DMS79 (cell line): ENCODE measurements around the gene TRIM36.

Experiments
- DNase-seq: peaks from one replicate; lab custom pipeline; 2025; lab: John Stamatoyannopoulos, UW

Gene TRIM36, protein sequence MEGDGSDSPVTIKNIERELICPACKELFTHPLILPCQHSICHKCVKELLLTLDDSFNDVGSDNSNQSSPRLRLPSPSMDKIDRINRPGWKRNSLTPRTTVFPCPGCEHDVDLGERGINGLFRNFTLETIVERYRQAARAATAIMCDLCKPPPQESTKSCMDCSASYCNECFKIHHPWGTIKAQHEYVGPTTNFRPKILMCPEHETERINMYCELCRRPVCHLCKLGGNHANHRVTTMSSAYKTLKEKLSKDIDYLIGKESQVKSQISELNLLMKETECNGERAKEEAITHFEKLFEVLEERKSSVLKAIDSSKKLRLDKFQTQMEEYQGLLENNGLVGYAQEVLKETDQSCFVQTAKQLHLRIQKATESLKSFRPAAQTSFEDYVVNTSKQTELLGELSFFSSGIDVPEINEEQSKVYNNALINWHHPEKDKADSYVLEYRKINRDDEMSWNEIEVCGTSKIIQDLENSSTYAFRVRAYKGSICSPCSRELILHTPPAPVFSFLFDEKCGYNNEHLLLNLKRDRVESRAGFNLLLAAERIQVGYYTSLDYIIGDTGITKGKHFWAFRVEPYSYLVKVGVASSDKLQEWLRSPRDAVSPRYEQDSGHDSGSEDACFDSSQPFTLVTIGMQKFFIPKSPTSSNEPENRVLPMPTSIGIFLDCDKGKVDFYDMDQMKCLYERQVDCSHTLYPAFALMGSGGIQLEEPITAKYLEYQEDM

DNA sequence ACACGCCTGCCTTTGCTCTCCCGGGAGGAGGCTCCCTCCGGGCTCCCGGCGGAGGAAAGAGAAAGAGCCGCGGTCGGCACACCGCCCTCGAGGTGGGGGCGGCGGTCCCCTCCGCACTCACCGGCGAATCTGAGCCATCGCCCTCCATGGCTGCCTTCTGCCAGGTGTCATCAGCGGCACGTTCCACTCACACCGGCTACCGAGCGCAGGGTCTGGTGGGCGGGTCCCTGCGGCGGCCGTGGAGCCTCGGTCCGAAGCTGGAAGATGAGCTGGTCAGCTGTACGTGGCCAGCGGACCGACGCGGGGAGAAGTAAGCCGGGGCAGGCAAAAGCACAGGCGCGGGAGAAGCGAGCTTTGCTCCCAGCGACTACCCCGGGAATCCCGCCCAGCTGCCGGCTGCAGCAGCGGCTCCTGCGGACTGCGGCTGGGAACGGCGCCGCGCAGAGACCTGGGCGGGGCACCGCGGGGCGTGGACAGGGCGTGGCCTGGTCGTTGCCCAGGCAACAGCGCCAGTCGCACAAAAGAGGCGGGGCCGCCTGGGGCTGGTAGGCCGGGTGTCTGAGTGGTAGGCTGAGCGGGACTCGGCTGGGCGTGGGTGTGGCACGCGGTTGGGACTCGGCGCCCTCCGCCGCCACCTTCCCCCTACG, at the start of gene TRIM36:
Gene TRIM36, minus strand, starts transcription at position 422 of the 647 bp plus-strand sequence. Its CDS starts 274 bp downstream, at position 148.
- peak; percentile 63 for DNase-seq

GRCh38 chr5:115214541-115214940, 44.8 kb upstream of the TRIM36 start:
- no peak for DNase-seq

DNA sequence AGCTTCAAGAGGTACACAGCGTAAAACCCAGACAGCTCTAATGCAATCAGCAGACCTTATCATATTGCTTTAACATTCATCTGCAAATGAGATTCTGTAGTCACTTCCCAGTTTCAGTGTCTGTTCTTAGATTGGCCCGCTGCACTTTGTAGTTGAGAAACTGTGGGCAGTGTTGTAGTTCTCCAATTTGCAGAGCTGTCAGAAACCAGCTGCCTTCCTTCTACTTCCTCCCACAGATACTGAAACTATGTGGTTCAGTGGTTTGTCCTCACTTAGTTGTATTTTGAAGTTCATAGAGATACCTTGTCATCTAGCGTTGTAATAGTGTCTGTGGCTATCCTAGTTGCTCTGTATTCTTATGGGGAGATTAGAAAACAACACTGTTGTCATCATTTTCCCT, 39.6 kb upstream of the TRIM36 start:
- DNase-seq = no peak

GRCh38 chr5:115202952-115203351, 33.2 kb upstream of the TRIM36 start:
- DNase-seq = no peak

GRCh38 chr5:115196161-115196560, 26.5 kb upstream of the TRIM36 start:
- no peak for DNase-seq

GRCh38 chr5:115194676-115195075, 25.0 kb upstream of the TRIM36 start:
- no peak for DNase-seq

- DNase-seq = no peak
Measured at GRCh38 chr5:115193295-115193694, 23.6 kb upstream of the TRIM36 start.

DNA sequence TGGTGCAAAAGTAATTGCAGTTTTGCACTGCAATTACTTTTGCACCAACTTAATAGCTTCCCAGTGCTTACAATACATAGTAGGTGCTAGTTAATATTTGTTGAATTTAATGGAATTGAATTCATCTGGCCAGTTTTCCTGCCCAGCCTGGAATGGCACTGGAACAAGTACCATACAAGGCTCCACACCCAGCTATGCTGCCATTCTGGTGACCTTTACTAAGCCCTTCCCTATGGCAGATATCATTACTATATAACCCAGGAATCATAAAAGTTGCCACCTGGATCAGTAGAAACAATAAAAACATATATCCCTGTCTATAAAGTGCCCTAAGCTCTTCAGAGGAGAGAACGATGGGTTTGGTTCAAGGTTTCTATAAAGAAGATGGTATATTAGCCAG, 22.4 kb upstream of the TRIM36 start:
- no peak for DNase-seq

DNA sequence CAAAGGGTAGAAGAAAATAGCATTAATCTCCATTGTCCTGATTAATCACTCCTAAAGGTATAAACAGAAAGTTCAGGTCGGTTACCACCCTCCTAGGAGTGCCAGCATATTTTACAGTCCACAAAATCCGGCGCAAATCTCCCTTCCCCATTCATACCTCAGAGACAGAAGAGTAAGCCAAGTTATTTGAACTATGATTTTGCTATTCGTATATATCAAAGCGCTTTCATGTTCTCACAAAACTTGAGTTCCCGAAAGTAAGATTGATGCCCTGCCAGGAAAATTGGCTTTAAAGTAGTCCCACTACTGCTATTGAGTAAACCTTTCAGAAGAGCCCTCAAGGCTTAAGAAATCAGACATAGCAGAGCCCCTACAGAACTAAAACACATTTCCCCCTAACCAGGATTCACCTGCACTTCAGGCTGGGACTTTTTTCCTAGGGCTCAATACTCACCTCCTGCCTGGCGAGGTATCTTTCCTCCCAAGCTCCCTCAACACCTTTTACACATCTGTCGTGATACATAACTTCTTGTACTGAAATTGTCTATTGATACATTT, 21.8 kb upstream of the TRIM36 start:
- DNase-seq = no peak

DNA sequence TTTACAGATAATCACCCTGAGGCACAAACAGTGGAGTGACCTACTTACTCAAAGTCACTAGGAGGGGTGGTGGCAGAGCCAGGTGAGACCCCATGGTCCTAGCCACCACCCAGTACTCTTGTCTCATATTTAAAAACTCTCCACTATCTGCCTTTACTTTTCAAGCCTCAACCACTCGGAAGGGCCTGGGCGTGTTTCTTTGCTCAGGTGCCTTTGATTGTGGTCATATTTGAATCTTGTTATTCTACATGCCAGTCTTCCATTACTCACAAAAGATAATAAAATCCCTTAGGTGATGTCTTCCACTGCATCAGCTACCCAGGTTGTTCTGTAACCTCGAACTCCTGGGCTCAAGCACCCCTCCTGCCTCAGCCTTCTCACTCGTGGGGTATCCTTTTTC, 20.7 kb upstream of the TRIM36 start:
- DNase-seq = no peak

DNA sequence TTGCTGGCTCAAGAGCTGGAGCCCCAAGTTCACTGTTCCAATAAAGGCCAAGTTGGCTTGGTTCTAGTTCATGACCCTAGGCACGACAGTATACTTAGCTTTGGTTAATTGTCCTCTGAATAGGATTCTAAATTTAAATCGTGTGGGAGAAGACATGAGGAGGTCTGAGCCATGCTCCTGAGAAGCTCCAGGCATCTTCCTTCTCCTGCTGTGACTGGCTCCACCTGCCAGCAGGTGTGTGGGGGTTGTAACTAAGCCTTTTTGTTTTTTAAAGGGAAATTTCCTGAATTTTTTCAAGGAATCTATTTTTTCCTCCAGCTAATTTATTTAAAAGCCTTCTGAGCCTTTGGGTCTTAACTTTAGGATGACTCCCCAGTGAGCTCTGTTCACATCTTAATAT, 20.2 kb upstream of the TRIM36 start:
- no peak for DNase-seq

DNA sequence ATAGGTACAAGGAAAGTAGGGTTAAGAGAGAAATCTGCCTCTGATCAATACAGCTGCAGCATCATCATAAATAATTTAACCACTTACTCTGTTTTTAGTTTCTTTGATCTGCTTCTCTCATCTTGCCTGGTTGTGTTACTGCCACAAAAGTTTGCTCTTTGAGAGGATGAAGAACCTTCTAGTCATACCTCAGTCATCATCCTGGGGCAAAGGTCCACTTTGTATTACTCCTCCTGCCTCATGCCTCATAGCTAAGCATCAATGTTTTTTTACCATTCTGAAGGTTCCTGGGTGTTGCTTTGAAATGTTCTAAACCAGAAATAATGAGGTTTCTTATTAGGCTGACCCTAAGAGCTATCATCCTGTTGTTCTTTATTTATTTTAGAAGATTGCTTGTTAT, 17.1 kb upstream of the TRIM36 start:
- DNase-seq = no peak

GRCh38 chr5:115184770-115185169, 15.1 kb upstream of the TRIM36 start:
- DNase-seq = no peak

- no peak for DNase-seq
Measured at GRCh38 chr5:115181757-115182156, 12.0 kb upstream of the TRIM36 start.

DNA sequence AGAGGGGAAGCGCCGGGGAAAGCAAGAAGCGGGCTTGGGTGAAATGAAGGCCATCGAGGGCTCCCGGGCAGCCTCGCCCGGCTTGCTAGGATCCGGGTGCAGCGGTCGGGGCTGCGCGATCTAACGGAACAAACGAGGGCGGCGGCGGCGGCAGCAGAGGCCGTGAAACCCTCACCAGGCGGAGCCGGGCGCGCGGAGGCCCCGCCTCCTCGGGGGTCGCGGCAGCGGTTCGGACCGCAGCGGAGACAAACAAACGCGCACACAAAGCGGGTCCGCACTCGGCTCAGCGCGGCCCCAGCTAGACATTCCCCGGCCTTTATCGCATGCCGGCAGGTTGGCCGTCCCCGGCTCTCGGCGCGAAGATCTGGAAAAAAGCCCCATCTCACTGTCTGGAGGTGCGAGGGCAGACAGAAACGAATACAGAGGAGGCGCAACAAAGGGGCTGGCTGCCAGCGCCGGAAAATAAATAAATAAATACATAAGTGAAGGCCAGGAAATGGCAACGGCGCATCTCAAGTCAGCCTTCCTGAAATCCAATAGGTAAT, 10.5 kb upstream of the TRIM36 start:
- no peak for DNase-seq

GRCh38 chr5:115179394-115180164, 9.9 kb upstream of the TRIM36 start:
- no peak for DNase-seq

GRCh38 chr5:115179030-115179393, 9.3 kb upstream of the TRIM36 start:
- no peak for DNase-seq

DNA sequence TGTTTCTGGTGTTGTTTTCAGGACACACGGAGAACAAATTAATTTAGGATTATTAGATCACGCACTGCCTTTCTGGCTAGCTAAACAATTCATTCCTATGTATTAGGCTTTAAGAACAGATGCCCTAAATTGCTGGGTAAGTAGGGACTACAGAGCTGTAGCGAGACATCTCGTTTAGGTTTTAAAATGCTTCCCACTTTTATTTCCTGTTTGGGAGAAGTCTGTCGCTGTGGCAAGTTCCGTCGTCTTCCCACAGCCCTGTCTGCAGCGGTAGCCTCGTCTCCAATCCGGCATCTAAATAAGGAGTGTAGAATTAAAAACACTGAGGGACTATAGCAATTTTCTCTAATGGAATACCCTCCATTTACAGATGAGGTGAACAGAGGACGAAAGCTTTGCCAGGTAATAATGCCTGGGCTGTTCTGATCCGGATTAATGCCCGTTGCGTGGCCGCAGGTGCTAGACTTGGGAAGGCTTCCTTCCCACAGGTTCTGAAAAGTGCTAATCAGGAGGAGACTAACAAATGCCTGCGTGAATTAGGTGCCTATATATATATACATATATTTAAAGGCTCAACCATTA, 1.3 kb upstream of the TRIM36 start:
- no peak for DNase-seq

DNA sequence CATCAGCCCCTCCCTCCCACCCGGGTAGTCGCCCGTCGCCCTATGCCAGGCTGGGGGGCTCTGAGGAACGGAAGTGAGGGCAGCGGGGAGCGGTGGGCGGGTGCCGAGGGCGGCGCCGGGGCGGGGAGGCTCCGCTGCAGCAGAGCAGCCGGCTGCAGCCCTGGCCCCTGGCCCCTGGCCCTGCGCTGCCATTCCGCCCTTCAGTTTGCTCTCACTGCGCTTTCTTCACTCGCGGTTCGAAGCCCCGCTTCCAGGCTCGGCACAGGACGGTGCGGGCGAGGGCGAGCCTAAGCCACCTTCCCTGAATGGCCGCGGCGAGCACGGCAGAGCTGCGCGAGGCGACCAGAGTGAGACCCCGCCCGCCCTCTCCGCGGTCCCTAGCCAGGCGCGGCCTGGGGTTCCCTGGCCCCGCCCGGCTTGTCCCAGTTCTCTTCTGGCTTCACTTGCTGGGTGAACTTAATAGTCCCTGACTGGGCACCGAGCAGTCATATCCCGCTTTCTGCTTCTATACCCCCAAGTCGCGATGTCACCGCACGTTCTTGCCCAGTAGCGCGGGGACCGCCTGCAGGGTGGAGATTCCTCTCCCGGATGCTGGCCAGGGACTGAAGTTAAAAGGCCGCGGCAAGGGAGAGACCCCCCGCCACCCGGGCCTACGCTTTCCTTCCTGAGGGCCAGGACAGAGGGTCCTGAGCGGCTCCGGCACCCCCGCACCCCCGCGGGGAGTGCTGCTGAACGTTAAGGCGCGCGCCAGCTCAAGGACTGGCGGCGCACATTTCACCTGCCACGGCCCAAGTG, 623 bp upstream of the TRIM36 start:
- DNase-seq = no peak

GRCh38 chr5:115168829-115169486, 750 bp downstream of the TRIM36 start:
- DNase-seq = no peak
